MCF 10A (cell line): ENCODE results near the gene PCDHGA2. TPM values are rescaled to one million over a fixed set of nuclear protein-coding genes. Genes with fewer than 3 reads are reported as not detected.

Experiments used
- BruUV-seq: library from RNA; stranded (reverse); fragments of 400-500 nt; replicated peaks from 2 replicates; lab custom pipeline; 2021; lab: Mats Ljungman, UMichigan
- CTCF ChIA-PET: fragments of 300-600 bp; sonication (Branson Sonifier 250); formaldehyde crosslinking; extraction: SDS; loops from one replicate; lab custom pipeline; 2021; ENCODE audit warnings: antibody characterized with exemption, inconsistent platforms; lab: Yijun Ruan, JAX
- POLR2A ChIA-PET: fragments of 300-600, 350-650 bp; sonication (Branson Sonifier 250); formaldehyde crosslinking; extraction: SDS; loops from one replicate; lab custom pipeline; 2020; ENCODE audit warnings: antibody characterized with exemption, inconsistent platforms; lab: Yijun Ruan, JAX
- DNase-seq: peaks from one replicate; pipeline ENCODE4 v3.0.0-alpha.2; 2018; ENCODE audit not compliant: unreplicated experiment
- H3K27ac Mint-ChIP-seq: one replicate; pipeline ENCODE4 v1.8.0; 2022; ENCODE audit warnings: mild to moderate bottlenecking, low read depth, mixed read lengths; ENCODE audit not compliant: unreplicated experiment
- H3K27me3 Mint-ChIP-seq: one replicate; pipeline ENCODE4 v1.8.0; 2022; ENCODE audit warnings: mixed read lengths; ENCODE audit not compliant: insufficient read depth, unreplicated experiment
- H3K36me3 Mint-ChIP-seq: one replicate; pipeline ENCODE4 v1.8.0; 2022; ENCODE audit warnings: mild to moderate bottlenecking, moderate library complexity, mixed read lengths; ENCODE audit not compliant: insufficient read depth, unreplicated experiment
- H3K4me1 Mint-ChIP-seq: one replicate; pipeline ENCODE4 v1.8.0; 2022; ENCODE audit warnings: mixed read lengths; ENCODE audit not compliant: insufficient read depth, unreplicated experiment
- H3K4me3 Mint-ChIP-seq: one replicate; pipeline ENCODE4 v1.8.0; 2022; ENCODE audit warnings: mild to moderate bottlenecking, moderate library complexity, mixed read lengths; ENCODE audit not compliant: unreplicated experiment
- H3K9me3 Mint-ChIP-seq: one replicate; pipeline ENCODE4 v1.8.0; 2022; ENCODE audit warnings: mixed read lengths; ENCODE audit not compliant: unreplicated experiment
- CTCF ChIP-seq: fragments of 200-600 bp; IDR thresholded peaks from one replicate; pipeline ENCODE4 v1.8.0; 2022; ENCODE audit warnings: antibody characterized with exemption, mild to moderate bottlenecking; ENCODE audit not compliant: unreplicated experiment
- intact Hi-C: fragments of 100-400 bp; cut with micrococcal nuclease; formaldehyde crosslinking; loops from 2 replicates; pipeline ENCODE4 v1.14.1; 2022
- total RNA-seq: library from RNA; stranded (reverse); gene quantifications from 2 replicates; pipeline ENCODE4 v1.2.3, GENCODE V29; 2022

Gene PCDHGA2
- total RNA-seq, 1 experiment from 2014 or later, result 0.33 TPM

- Mint-ChIP-seq H3K4me1 (peaks cover 14% of the 10 kb centered on the region), H3K27ac (peak within 1 kb of the TSS; percentile 100), H3K9me3 (peaks cover 37% of the 10 kb centered on the region), H3K27me3 (no peaks in the 10 kb centered on the region), H3K36me3 (peaks cover 55% of the 10 kb centered on the region), H3K4me3 (peak within 1 kb of the TSS; percentile 99)
- BruUV-seq, result TSS peak; percentile 65
- TF ChIP-seq CTCF, result peak; percentile 90
- DNase-seq, result peak; percentile 95
- ChIA-PET CTCF (interaction anchor here (0.6 to 4.8 kb wide), 71 partner anchors 9 to 1470 kb away, joined by 3 to 56 read pairs (median 4); partner anchors contain the start of genes DIAPH1, PCDHB10, PCDHB11 and PCDHB13), POLR2A (interaction anchor here (0.6 to 5.0 kb wide), 46 partner anchors 9 to 620 kb away, joined by 3 to 60 read pairs (median 4); partner anchors contain the start of genes DIAPH1, HDAC3, PCDHB10 and PCDHB11)
- intact Hi-C loops, result loop anchor here (1.0 kb wide), 2 partner anchors 204 to 240 kb away; no protein-coding TSS in a partner anchor
Observed at GRCh38 chr5:141320225-141321169, 18.1 kb upstream of the PCDHGA2 start, which contains the start of gene TAF7. TAF7 (minus strand) TSS chr5:141320784; CDS start chr5:141320044, 740 bp downstream.

- Mint-ChIP-seq H3K9me3 (peaks cover 38% of the 10 kb centered on the region), H3K27me3 (no peaks in the 10 kb centered on the region), H3K4me3 (peak overlapping the region; percentile 99), H3K27ac (no peak overlapping the region), H3K4me1 (peaks cover 14% of the 10 kb centered on the region), H3K36me3 (peaks cover 37% of the 10 kb centered on the region)
- no peak for DNase-seq
- intact Hi-C loops, result no loop called here
- TF ChIP-seq CTCF, result no peak
- BruUV-seq, result no TSS peak
- ChIA-PET POLR2A (interaction anchor here (0.6 to 5.0 kb wide), 3 partner anchors 61 to 616 kb away, joined by 3 to 60 read pairs (median 3); no protein-coding TSS in a partner anchor), CTCF (interaction anchor here (0.6 to 1.4 kb wide), 9 partner anchors 8 to 821 kb away, joined by 3 to 4 read pairs (median 3); partner anchors contain the start of genes PCDHGA1 and PCDHGA5)
Observed at GRCh38 chr5:141322261-141322660, 16.3 kb upstream of the PCDHGA2 start.

GRCh38 chr5:141326088-141326854 lies 12.3 kb upstream of the PCDHGA2 start:
- POLR2A ChIA-PET, result interaction anchor here (0.7 kb wide), 1 partner anchor 1382 kb away, joined by 4 read pairs; no protein-coding TSS in a partner anchor
- H3K4me1 Mint-ChIP-seq, result no peaks in the 10 kb centered on the region
- no peak overlapping the region for H3K27ac Mint-ChIP-seq
- H3K4me3 Mint-ChIP-seq, result no peak overlapping the region
- H3K36me3 Mint-ChIP-seq, result no peaks in the 10 kb centered on the region
- peak; percentile 39 for DNase-seq
- H3K27me3 Mint-ChIP-seq, result no peaks in the 10 kb centered on the region
- CTCF ChIA-PET, result interaction anchor here (0.6 kb wide), 1 partner anchor 13 kb away, joined by 4 read pairs; no protein-coding TSS in a partner anchor
- intact Hi-C loops, result no loop called here
- no peak for TF ChIP-seq CTCF
- no TSS peak for BruUV-seq
- H3K9me3 Mint-ChIP-seq, result peaks cover 15% of the 10 kb centered on the region
